ENCODE data around the gene SORCS2.

SORCS2 gene

GRCh38 chr4:7424553-7425111 is 232.3 kb downstream of the SORCS2 start:
- peak; percentile 29 for DNase-seq (ENCODE audit: low spot score)
- Histone ChIP-seq H3K27ac (no peak overlapping the region), H3K4me3 (no peak overlapping the region)

DNA sequence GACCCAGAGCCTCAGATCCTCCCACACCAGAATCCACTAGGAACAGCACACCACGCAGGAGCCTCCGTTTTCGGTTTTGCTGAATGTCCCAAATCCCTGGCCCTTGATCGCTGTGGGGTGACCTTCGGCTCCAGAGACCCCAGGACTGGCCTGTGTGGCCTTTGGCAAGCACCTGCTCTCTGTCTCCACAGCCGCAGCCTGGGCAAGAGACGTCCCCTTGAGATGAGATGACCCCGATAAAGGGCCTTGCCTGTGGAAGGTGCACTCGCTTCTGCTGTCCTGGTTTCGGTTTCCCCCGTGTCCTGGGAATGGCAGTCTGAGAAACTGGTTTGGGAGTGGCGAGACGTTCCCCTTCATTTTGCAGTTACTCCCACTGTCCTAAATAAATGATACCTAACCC is 232.8 kb downstream of the SORCS2 start:
- H3K27ac ChIP-seq = no peak overlapping the region
- TF ChIP-seq, protein P1, sequence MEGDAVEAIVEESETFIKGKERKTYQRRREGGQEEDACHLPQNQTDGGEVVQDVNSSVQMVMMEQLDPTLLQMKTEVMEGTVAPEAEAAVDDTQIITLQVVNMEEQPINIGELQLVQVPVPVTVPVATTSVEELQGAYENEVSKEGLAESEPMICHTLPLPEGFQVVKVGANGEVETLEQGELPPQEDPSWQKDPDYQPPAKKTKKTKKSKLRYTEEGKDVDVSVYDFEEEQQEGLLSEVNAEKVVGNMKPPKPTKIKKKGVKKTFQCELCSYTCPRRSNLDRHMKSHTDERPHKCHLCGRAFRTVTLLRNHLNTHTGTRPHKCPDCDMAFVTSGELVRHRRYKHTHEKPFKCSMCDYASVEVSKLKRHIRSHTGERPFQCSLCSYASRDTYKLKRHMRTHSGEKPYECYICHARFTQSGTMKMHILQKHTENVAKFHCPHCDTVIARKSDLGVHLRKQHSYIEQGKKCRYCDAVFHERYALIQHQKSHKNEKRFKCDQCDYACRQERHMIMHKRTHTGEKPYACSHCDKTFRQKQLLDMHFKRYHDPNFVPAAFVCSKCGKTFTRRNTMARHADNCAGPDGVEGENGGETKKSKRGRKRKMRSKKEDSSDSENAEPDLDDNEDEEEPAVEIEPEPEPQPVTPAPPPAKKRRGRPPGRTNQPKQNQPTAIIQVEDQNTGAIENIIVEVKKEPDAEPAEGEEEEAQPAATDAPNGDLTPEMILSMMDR (IDR thresholded peaks at IDR 0.05) = no peak
- H3K4me3 ChIP-seq = no peak overlapping the region
- peak; percentile 61 for DNase-seq (ENCODE audit: low spot score)

More at GRCh38 chr4:7424553-7425111, 232.3 kb downstream of the SORCS2 start:
- TF ChIP-seq, protein P1 (IDR thresholded peaks at IDR 0.05) = no peak

DNA sequence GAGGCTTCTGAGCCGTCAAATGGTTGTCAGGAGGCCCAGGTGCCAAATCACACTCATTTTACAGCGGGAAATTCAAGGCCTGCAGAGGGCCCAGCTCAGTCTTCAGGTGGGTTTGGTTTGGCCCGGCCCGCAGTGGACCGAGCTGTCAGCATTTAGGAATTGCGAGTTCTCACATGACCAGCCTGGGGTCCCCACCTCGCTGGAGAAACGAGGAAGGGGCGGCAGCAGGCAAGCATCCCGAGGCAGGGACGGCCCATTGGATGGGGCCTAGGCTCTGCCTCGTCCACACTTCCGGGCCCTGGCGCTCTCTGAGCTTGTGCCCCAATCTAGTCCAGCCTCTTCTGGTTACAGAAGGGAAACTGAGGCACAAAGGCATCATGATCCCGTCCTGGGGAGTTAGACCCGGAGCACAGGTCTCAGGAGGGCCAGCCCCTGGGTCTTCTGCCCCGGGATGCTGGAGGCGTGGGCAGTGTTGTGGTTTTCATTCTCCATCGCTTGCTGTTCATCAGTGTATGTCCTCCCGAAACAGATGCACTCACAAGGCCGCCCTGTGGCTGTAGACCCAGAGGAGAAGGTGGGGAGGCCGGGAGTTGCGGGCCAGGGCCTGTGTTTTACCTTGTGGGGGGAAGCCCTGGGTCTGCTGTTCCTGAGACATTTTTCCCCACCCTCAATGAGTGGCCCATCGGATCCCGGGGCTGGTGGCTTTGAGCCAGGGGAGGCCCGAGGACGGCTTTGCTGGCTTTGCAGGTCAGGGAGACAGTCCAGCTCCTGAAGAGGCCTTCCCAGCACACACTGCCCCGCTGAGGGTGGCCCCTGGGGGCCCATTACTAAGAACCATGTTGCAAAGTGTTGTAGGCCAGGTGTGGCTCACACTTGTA is 233.5 kb downstream of the SORCS2 start:
- DNase-seq (ENCODE audit: low spot score) = peak; percentile 68
- no peak overlapping the region for H3K27ac ChIP-seq
- H3K4me3 ChIP-seq = no peak overlapping the region
- TF ChIP-seq, protein P1 (IDR thresholded peaks at IDR 0.05) = no peak

DNA sequence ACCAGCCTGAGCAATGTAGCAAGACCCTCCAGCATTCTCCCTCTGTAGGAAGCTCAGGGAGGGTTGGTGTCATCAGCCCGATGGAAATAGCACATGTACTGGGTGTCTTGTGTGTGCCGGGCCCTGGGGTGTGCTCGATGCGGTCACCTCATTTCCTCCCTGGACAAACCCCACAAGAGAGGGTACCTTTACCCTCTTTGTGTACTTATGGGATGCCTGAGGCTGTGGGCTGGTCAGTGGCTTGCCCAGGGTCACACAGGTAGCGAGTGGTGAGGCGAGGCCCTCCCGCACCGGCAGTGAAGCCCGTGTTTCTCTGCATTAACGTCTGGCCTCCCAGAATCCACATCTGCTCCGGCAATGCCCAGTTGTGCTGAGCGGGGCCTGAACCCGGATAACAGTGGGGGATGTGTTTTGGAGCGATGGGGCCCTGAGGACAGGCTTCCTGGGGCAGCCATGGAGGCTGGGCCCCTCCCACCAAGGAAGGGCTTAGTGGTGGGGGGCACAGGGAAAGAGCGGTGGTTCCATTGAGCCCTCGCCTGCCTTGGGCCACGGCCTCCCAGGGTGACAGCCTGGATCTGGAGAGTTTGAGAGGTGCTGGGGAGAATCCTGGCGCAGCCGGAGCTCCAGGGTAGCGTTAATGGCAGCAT is 234.3 kb downstream of the SORCS2 start:
- no peak overlapping the region for H3K27ac ChIP-seq
- H3K4me3 ChIP-seq = no peak overlapping the region
- TF ChIP-seq, protein P1 (IDR thresholded peaks at IDR 0.05) = no peak
- DNase-seq (ENCODE audit: low spot score) = peak; percentile 59

GRCh38 chr4:7427361-7427760 is 235.0 kb downstream of the SORCS2 start:
- peak; percentile 4 for DNase-seq (ENCODE audit: low spot score)
- TF ChIP-seq, protein P1 (IDR thresholded peaks at IDR 0.05) = no peak
- Histone ChIP-seq H3K27ac (no peak overlapping the region), H3K4me3 (no peak overlapping the region)

GRCh38 chr4:7427831-7428260 is 235.5 kb downstream of the SORCS2 start:
- Histone ChIP-seq H3K4me3 (no peak overlapping the region), H3K27ac (no peak overlapping the region)
- DNase-seq (ENCODE audit: low spot score) = peak; percentile 59
- TF ChIP-seq, protein P1 (IDR thresholded peaks at IDR 0.05) = no peak
